HCT116 (cell line): ENCODE measurements around the gene ADAMTS19. TPM values are rescaled to one million over a fixed set of nuclear protein-coding genes. Genes with fewer than 3 reads are reported as not detected.

Experiments used
- ATAC-seq: fragments of 200-7000 bp; cut with Tn5 transposase; 2 replicates; pipeline ENCODE4 v1.9.1; 2020; ENCODE audit warnings: mild to moderate bottlenecking, moderate library complexity
- BruUV-seq: library from RNA; stranded (reverse); fragments of 400-500 nt; replicated peaks from 2 replicates; lab custom pipeline; 2021; lab: Mats Ljungman, UMichigan
- CTCF ChIA-PET: fragments of 300-600 bp; sonication (Branson Sonifier 250); formaldehyde crosslinking; loops from one replicate; lab custom pipeline; 2021; ENCODE audit warnings: antibody characterized with exemption; lab: Charles Lee
- POLR2A ChIA-PET: fragments of 300-600, 350-600 bp; sonication (Branson Sonifier 250); formaldehyde crosslinking; loops from one replicate; lab custom pipeline; 2021; ENCODE audit warnings: antibody characterized with exemption; lab: Charles Lee
- RAD21 ChIA-PET, 2 experiments: fragments of 300-600 bp; sonication (Branson Sonifier 250); formaldehyde crosslinking; loops; one replicate each; lab custom pipeline; 2023; ENCODE audit warnings: low total read pairs in 2 of 2; ENCODE audit not compliant: uncharacterized antibody in 2 of 2, unreplicated experiment in 2 of 2, low non-redundant PET in 1 of 2; lab: Charles Lee
- DNase-seq: peaks from one replicate; pipeline ENCODE4 v3.0.0-alpha.2; 2010; ENCODE audit warnings: low read depth, low spot score
- H2AFZ ChIP-seq: fragments of 200-600 bp; shearing (Covaris generic), sonication (generic); 2 replicates; pipeline ENCODE4 v1.6.1; 2017; ENCODE audit warnings: low read depth, mixed run types, mixed read lengths, antibody characterized with exemption, low read length; ENCODE audit not compliant: poor library complexity, severe bottlenecking
- H3K27ac ChIP-seq: 2 replicates; pipeline ENCODE4 v1.5.1; 2012; ENCODE audit warnings: low read depth, low read length
- H3K27me3 ChIP-seq: fragments of 200-600 bp; sonication (generic); 2 replicates; pipeline ENCODE4 v1.6.1; 2016; ENCODE audit warnings: mixed run types, low read length, mixed read lengths; ENCODE audit not compliant: insufficient read depth
- H3K36me3 ChIP-seq, 2 experiments: fragments of 200-500 bp in 1 of 2; fragments of 200-600 bp in 1 of 2; sonication (Bioruptor generic) in 1 of 2; sonication (generic) in 1 of 2; 2 replicates each; pipeline versions ENCODE4 v1.5.1 to v1.6.1; 2014 to 2016; ENCODE audit warnings: low read length in 2 of 2, inconsistent platforms in 1 of 2, mixed read lengths in 1 of 2, mixed run types in 1 of 2; ENCODE audit not compliant: insufficient read depth in 2 of 2, control insufficient read depth in 1 of 2
- H3K4me1 ChIP-seq, 2 experiments: fragments of 200-600 bp in 1 of 2; sonication (generic) in 1 of 2; 2 replicates each; pipeline versions ENCODE4 v1.5.1 to v1.6.1; 2012 to 2017; ENCODE audit warnings: low read length in 2 of 2, inconsistent platforms in 1 of 2, mild to moderate bottlenecking in 1 of 2, mixed read lengths in 1 of 2, mixed run types in 1 of 2, moderate library complexity in 1 of 2; ENCODE audit not compliant: insufficient read depth in 2 of 2, control insufficient read depth in 1 of 2
- H3K4me2 ChIP-seq: fragments of 200-600 bp; sonication (generic); 2 replicates; pipeline ENCODE4 v1.6.1; 2017; ENCODE audit warnings: mixed run types, low read length, mixed read lengths
- H3K4me3 ChIP-seq, 2 experiments: fragments of 200-600 bp in 1 of 2; sonication (generic) in 1 of 2; replicated peaks in 1 of 2; 2 replicates each; pipeline ENCODE4 v1.5.1; 2011 to 2016; ENCODE audit warnings: low read length in 2 of 2, control low read depth in 1 of 2, low read depth in 1 of 2, mild to moderate bottlenecking in 1 of 2, mixed read lengths in 1 of 2, mixed run types in 1 of 2
- H3K79me2 ChIP-seq: fragments of 200-600 bp; sonication (generic); 2 replicates; pipeline ENCODE4 v1.6.1; 2017; ENCODE audit warnings: mild to moderate bottlenecking, mixed run types, low read length, moderate library complexity, mixed read lengths; ENCODE audit not compliant: insufficient read depth
- H3K9ac ChIP-seq: fragments of 200-600 bp; sonication (generic); 2 replicates; pipeline ENCODE4 v1.6.1; 2016; ENCODE audit warnings: low read length, mixed read lengths
- H3K9me2 ChIP-seq: fragments of 200-600 bp; sonication (generic), shearing (Covaris generic); 2 replicates; pipeline ENCODE4 v1.6.1; 2017; ENCODE audit warnings: mixed run types, mild to moderate bottlenecking, moderate library complexity; ENCODE audit not compliant: insufficient read depth
- H3K9me3 ChIP-seq, 2 experiments: fragments of 200-500 bp in 1 of 2; fragments of 200-600 bp in 1 of 2; sonication (Bioruptor generic) in 1 of 2; sonication (generic) in 1 of 2; 2 replicates each; pipeline ENCODE4 v1.6.1; 2014 to 2017; ENCODE audit warnings: low read length in 2 of 2, mixed read lengths in 2 of 2, inconsistent platforms in 1 of 2, low read depth in 1 of 2, mild to moderate bottlenecking in 1 of 2, mixed run types in 1 of 2, moderate library complexity in 1 of 2; ENCODE audit not compliant: control insufficient read depth in 1 of 2, insufficient read depth in 1 of 2
- H4K20me1 ChIP-seq: fragments of 200-600 bp; sonication (generic), shearing (Covaris generic); 2 replicates; pipeline ENCODE4 v1.6.1; 2017; ENCODE audit warnings: mixed run types, mild to moderate bottlenecking, moderate library complexity; ENCODE audit not compliant: insufficient read depth
- ATF3 ChIP-seq: IDR thresholded peaks from 2 replicates; pipeline ENCODE4 v1.6.1; 2012
- CBX3 ChIP-seq: IDR thresholded peaks from 2 replicates; pipeline ENCODE4 v1.6.1; 2012; ENCODE audit warnings: low read depth
- CEBPB ChIP-seq: IDR thresholded peaks from 2 replicates; pipeline ENCODE4 v1.6.1; 2012; ENCODE audit warnings: low read depth
- ELF1 ChIP-seq: IDR thresholded peaks from 2 replicates; pipeline ENCODE4 v1.6.1; 2012; ENCODE audit warnings: low read depth, borderline replicate concordance
- EZH2 ChIP-seq: fragments of 200-600 bp; sonication (generic); IDR thresholded peaks from 2 replicates; pipeline ENCODE4 v1.6.1; 2017; ENCODE audit warnings: antibody characterized with exemption, mixed run types
- FOSL1 ChIP-seq: IDR thresholded peaks from 2 replicates; pipeline ENCODE4 v1.6.1; 2012; ENCODE audit warnings: low read depth
- POLR2A ChIP-seq: IDR thresholded peaks from 2 replicates; pipeline ENCODE4 v1.7.0; 2011; ENCODE audit warnings: borderline replicate concordance; ENCODE audit not compliant: insufficient read depth, insufficient read length; ENCODE audit errors: extremely low read depth
- REST ChIP-seq: IDR thresholded peaks from 2 replicates; pipeline ENCODE4 v1.6.1; 2012; ENCODE audit warnings: low read depth
- SIN3A ChIP-seq: IDR thresholded peaks from 2 replicates; pipeline ENCODE4 v1.6.1; 2012; ENCODE audit warnings: low read depth
- ZFX ChIP-seq: fragments of 450-650 bp; IDR thresholded peaks from 2 replicates; pipeline ENCODE4 v1.6.1; 2017
- intact Hi-C: fragments of 100-400 bp; cut with micrococcal nuclease; formaldehyde crosslinking; loops from 2 replicates; pipeline ENCODE4 v1.10.0; 2022
- total RNA-seq: library from RNA; stranded (reverse); gene quantifications from one replicate; pipeline ENCODE4 v1.2.1, GENCODE V29; 2021; ENCODE audit not compliant: unreplicated experiment

Gene ADAMTS19
- total RNA-seq, 1 experiment from 2014 or later = not detected

GRCh38 chr5:129438322-129438721, 21.8 kb upstream of the ADAMTS19 start (continued):
- TF ChIP-seq REST (no peak), ELF1 (no peak)

- no peak overlapping the region for H3K27ac ChIP-seq
- RAD21 ChIA-PET = no interaction called here
- no peaks in the 10 kb centered on the region for H4K20me1 ChIP-seq
- intact Hi-C loops = no loop called here
- no peaks in the 10 kb centered on the region for H3K9me3 ChIP-seq
- CTCF ChIA-PET = no interaction called here
- H3K27me3 ChIP-seq = no peaks in the 10 kb centered on the region
- H3K36me3 ChIP-seq = no peaks in the 10 kb centered on the region
- POLR2A ChIA-PET = no interaction called here
- no peak overlapping the region for H3K9ac ChIP-seq
- BruUV-seq = no TSS peak
- H3K79me2 ChIP-seq = no peaks in the 10 kb centered on the region
- no peak overlapping the region for H2AFZ ChIP-seq
- H3K4me1 ChIP-seq = no peaks in the 10 kb centered on the region
- no peaks in the 10 kb centered on the region for H3K9me2 ChIP-seq
- no peak overlapping the region for H3K4me2 ChIP-seq
- DNase-seq (no peak), ATAC-seq (no peak)
- TF ChIP-seq ZFX (no peak), CBX3 (no peak), CEBPB (no peak), POLR2A (no peak), FOSL1 (no peak), EZH2 (no peak), SIN3A (no peak), ATF3 (no peak)
- H3K4me3 ChIP-seq = no peak overlapping the region
Measured at GRCh38 chr5:129440424-129440823, 19.7 kb upstream of the ADAMTS19 start.
